DMS 273 treated with DMSO at 0.1 percent for 48 hours (cell line): Measurements from ENCODE around the gene FBXO8.

Experiments used
- DNase-seq: peaks from one replicate; lab custom pipeline; 2025; lab: John Stamatoyannopoulos, UW

The FBXO8 gene

DNA sequence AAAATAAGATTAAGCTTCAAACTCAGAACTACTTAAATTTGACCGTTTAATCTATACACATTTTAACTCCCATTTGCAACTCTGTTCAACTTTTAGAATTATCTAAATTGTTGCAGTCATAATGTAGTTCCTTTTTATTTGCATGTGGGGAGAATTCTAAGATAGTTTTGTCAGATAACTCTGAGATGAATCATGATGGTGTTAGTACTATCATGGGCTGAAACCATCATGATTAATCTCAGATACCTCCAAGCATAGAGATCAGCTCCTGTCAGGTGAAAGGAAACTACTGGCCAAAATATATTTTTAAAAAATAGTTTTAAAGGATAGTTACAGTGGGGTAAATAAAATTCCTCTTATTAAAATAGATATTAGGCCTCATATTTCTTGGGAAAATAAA lies 39.0 kb downstream of the FBXO8 start:
- no peak for DNase-seq

DNA sequence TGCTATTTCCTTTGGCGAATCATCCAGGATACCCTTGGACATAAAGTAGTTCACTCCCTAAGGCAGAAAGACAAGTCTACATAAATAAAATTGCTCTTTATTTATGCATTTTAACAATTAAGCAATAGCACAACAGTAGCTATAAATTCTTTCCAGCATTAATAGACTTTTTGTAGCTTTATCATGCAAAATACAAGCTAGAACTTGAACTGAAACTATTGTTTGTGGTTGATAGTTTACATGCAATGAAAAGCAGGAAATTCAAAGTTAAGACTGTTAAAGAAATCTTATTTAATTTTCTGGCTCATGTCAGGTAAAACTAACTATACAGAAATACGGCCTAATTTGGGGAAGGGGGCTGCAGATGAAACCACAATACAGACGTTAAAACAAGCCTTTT lies 42.3 kb downstream of the FBXO8 start:
- DNase-seq: no peak

DNA sequence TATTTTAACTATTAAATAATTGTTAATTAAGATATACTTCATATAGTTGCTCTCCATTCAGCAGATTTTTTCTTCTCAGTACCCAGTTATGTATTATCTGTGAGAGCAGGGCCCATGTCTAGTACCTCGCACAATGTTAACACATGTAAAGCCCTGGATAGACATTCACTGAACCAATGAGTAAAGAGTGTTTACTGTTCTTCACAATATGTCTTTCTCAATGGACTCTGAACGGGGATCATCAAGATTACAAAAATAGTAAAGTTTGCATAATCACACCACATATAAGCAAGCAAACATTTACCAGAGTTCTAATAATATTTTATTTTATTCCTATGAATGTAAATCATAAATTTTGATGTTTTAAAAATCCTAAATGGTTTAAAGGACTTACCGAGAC lies 47.1 kb downstream of the FBXO8 start:
- DNase-seq: no peak

- DNase-seq: no peak
These were observed 52.8 kb downstream of the FBXO8 start for GRCh38 chr4:174230680-174231079.

DNA sequence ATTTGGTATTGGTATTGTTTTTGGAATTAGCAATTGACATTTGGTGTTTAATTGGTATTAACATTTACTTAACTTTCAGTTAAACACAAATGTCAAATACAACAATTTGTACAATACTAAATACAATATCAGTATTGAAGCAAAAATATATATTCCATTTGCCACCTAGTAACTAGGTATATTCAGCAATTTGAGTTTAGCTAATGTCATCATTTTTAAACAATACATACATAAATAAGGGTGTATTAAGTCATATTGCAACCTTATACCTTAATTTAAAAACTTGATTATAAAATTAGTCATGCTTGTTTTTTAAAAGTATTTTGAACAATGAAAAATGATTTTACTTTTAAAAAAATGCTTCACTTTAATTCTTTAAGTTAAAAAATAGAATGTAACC lies 53.3 kb downstream of the FBXO8 start:
- DNase-seq: no peak

GRCh38 chr4:174228988-174229387 lies 54.5 kb downstream of the FBXO8 start:
- DNase-seq: no peak

- no peak for DNase-seq
These were observed 58.0 kb downstream of the FBXO8 start for GRCh38 chr4:174225349-174226049.

DNA sequence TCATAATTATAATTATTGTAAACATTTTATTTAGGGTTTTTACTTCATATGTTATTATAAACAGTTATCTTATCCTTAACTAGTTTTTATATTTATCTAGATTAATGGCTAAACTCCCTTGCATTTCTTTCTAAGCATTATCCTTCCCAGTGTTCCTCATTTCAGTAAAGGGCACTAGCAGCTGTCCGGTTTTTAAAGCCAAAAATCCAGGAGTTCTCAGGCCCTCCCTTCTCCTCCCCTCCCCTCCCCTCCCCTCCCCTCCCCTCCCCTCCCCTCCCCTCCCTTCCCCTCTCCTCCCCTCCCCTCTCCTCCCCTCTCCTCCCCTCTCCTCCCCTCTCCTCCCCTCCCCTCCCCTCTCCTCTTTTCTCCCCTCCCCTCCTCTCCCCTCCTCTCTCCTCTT lies 58.9 kb downstream of the FBXO8 start:
- DNase-seq: no peak

DNA sequence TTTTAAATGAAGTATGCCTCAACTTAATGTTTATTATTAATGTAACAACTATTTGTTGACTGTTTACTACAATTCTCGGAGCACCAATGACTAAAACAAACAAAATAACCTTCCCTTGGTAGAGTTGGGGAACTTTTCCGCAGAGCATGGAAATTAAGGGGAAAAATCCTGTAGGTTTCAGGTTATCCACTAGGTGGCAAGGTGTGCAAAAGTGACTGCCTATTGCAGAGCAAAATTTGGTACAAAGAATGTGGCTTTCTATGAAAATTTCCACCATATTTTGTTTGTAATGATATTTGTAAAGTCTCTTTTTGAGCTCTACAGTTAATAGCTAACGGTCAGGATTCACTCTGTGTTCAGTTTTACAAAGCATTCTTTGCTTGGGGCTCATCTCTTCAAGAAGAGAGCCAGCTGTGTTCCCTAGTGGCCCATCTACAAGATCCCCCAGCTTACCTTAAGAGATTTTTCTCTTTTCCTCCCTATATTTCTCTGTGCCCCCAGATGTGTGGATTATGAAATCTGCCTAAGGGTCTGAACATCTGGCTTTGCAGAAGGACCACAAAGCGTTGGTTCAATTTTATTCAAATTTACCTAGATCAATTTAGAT lies 61.1 kb downstream of the FBXO8 start:
- no peak for DNase-seq

GRCh38 chr4:174218127-174218790 lies 65.2 kb downstream of the FBXO8 start:
- DNase-seq: no peak

GRCh38 chr4:174217273-174218126 lies 66.0 kb downstream of the FBXO8 start:
- no peak for DNase-seq

DNA sequence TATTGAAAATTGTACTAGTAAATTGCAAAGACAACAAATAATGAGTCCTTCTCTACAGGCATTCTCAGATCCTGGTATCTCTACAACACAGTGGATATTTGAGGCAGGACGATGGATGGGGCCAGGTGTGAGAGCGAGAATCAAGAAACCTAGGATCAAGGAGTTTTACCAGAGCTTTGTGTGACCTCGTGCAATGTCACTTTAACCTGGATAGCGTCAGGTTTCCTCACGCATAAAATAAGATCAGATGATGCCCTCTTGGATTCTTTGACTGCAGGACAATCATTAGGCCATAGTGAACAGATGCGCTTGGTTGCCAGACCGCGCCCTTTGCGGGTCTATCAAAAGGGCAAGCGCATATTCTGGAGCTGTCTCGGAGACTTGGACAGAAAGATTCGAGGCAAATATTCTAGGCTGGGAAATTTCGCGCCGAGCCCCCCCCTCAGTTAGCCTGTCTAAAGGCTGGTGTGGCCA lies 66.6 kb downstream of the FBXO8 start:
- DNase-seq: no peak

DNA sequence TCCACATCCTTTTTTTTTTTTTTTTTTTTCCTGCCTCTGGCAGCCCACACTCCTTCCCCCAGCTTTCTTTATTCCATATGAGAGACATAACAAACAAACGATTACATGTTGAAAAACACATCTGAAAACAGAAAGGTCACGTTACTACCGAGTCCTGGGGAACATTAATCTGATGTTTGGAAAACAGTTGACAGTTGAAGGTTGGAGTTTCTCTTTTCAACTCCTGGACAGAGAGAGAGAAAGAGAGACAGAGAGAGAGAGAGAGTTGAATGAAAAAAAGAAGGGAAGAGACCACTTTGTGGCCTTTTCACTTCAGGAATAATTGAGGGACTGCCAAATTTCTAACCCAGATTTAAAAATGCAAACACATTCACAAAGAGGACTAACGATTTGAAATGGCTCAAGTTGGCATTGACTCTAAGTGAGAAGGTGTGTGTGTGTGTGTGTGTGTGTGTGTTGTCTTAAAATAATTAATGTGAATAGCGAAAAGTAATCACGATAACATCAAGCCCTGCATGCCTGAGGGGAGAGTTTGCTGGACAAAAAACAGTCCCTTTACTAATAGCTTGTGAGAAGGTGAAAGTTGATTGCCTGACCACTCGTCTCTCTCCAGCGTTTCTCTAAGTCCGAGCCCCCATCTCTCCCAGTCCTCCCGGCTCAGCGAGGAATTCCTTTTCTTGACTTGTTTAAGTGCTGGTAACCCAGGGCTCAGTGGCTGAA lies 67.3 kb downstream of the FBXO8 start:
- DNase-seq: no peak

GRCh38 chr4:174215057-174215456 lies 68.4 kb downstream of the FBXO8 start:
- DNase-seq: no peak

- DNase-seq: no peak
These were observed 69.2 kb downstream of the FBXO8 start for GRCh38 chr4:174214101-174214878.

GRCh38 chr4:174213731-174214100 lies 69.8 kb downstream of the FBXO8 start:
- no peak for DNase-seq

GRCh38 chr4:174212061-174212460 lies 71.4 kb downstream of the FBXO8 start:
- no peak for DNase-seq

GRCh38 chr4:174211622-174212044 lies 71.8 kb downstream of the FBXO8 start:
- DNase-seq: no peak

- no peak for DNase-seq
These were observed 72.4 kb downstream of the FBXO8 start for GRCh38 chr4:174210952-174211490.

GRCh38 chr4:174210354-174210753 lies 73.1 kb downstream of the FBXO8 start:
- DNase-seq: no peak

GRCh38 chr4:174209341-174209740 lies 74.1 kb downstream of the FBXO8 start:
- DNase-seq: no peak
